ENCODE measurements around the gene TAGAP. TPM values are rescaled to one million over a fixed set of nuclear protein-coding genes. Genes with fewer than 3 reads are reported as not detected.

TAGAP gene
- total RNA-seq, 1 experiment from 2014 or later: 0.30 TPM

DNA sequence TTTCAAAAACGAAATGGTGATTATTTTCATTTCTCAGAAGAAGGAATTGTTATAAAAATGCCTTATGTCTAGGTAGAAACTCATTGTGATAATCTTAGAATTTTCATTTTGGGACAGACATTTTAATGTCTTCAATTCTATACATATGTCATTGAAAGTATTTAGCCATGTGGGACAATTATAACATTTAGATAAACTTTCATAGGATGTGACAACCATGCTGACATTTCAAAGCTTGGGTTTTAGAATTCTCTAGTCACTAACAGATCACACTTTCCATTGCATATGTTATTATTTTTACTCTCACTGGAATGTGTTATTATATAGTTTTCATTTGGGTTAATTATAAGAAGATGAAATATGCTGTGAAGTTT, 4.9 kb downstream of the TAGAP start:
- no peak overlapping the region for H3K9ac ChIP-seq (ENCODE audit: low read length)
- TF ChIP-seq, protein P1, sequence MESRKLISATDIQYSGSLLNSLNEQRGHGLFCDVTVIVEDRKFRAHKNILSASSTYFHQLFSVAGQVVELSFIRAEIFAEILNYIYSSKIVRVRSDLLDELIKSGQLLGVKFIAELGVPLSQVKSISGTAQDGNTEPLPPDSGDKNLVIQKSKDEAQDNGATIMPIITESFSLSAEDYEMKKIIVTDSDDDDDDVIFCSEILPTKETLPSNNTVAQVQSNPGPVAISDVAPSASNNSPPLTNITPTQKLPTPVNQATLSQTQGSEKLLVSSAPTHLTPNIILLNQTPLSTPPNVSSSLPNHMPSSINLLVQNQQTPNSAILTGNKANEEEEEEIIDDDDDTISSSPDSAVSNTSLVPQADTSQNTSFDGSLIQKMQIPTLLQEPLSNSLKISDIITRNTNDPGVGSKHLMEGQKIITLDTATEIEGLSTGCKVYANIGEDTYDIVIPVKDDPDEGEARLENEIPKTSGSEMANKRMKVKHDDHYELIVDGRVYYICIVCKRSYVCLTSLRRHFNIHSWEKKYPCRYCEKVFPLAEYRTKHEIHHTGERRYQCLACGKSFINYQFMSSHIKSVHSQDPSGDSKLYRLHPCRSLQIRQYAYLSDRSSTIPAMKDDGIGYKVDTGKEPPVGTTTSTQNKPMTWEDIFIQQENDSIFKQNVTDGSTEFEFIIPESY (IDR thresholded peaks at IDR 0.05; ENCODE audit: extremely low read depth, insufficient replicate concordance, low read length): no peak
- TF ChIP-seq, protein P2, sequence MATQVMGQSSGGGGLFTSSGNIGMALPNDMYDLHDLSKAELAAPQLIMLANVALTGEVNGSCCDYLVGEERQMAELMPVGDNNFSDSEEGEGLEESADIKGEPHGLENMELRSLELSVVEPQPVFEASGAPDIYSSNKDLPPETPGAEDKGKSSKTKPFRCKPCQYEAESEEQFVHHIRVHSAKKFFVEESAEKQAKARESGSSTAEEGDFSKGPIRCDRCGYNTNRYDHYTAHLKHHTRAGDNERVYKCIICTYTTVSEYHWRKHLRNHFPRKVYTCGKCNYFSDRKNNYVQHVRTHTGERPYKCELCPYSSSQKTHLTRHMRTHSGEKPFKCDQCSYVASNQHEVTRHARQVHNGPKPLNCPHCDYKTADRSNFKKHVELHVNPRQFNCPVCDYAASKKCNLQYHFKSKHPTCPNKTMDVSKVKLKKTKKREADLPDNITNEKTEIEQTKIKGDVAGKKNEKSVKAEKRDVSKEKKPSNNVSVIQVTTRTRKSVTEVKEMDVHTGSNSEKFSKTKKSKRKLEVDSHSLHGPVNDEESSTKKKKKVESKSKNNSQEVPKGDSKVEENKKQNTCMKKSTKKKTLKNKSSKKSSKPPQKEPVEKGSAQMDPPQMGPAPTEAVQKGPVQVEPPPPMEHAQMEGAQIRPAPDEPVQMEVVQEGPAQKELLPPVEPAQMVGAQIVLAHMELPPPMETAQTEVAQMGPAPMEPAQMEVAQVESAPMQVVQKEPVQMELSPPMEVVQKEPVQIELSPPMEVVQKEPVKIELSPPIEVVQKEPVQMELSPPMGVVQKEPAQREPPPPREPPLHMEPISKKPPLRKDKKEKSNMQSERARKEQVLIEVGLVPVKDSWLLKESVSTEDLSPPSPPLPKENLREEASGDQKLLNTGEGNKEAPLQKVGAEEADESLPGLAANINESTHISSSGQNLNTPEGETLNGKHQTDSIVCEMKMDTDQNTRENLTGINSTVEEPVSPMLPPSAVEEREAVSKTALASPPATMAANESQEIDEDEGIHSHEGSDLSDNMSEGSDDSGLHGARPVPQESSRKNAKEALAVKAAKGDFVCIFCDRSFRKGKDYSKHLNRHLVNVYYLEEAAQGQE (IDR thresholded peaks at IDR 0.05; ENCODE audit: low read depth): no peak
- TF ChIP-seq CEBPB (IDR thresholded peaks at IDR 0.05; ENCODE audit: low read depth) (no peak), EZH2 (IDR thresholded peaks at IDR 0.05) (no peak), ZNF274 (IDR thresholded peaks at IDR 0.05; ENCODE audit: low read depth, low read length) (no peak)
- peaks cover 0 to 11% of the 10 kb centered on the region in 2 experiments; a peak in 2 of 4 replicates for H3K4me1 ChIP-seq (ENCODE audit: control insufficient read depth in 1 of 2, insufficient read depth in 2 of 2, low read length in 2 of 2)
- no peaks in the 10 kb centered on the region for H3K36me3 ChIP-seq (ENCODE audit: control insufficient read depth in 1 of 2, insufficient read depth in 2 of 2, low read length in 2 of 2)
- intact Hi-C loops (cut with micrococcal nuclease): no loop called here
- no peak overlapping the region for H2AFZ ChIP-seq (ENCODE audit: low read depth, low read length, poor library complexity, severe bottlenecking)
- H3K27ac ChIP-seq (ENCODE audit: low read depth, low read length): no peak overlapping the region
- ATAC-seq: no peak
- DNase-seq (ENCODE audit: low read depth, low spot score): no peak
- no peaks in the 10 kb centered on the region for H3K27me3 ChIP-seq (ENCODE audit: insufficient read depth, low read length)
- H3K9me3 ChIP-seq (ENCODE audit: control insufficient read depth in 1 of 2, insufficient read depth in 1 of 2, low read depth in 1 of 2, low read length in 2 of 2): no peaks in the 10 kb centered on the region
- no peaks in the 10 kb centered on the region for H4K20me1 ChIP-seq (ENCODE audit: insufficient read depth)
- H3K9me2 ChIP-seq (ENCODE audit: insufficient read depth): no peaks in the 10 kb centered on the region
- H3K4me2 ChIP-seq (ENCODE audit: low read length): no peak overlapping the region
- BruUV-seq (replicated peaks): no TSS peak
- RAD21 ChIA-PET (ENCODE audit: low non-redundant PET in 1 of 2, low total read pairs in 2 of 2, uncharacterized antibody in 2 of 2, unreplicated experiment in 2 of 2): no interaction called here
- CTCF ChIA-PET: interaction anchor here (1.5 kb wide), 1 partner anchor 95 kb away, joined by 4 read pairs; no protein-coding TSS in a partner anchor
- H3K79me2 ChIP-seq (ENCODE audit: insufficient read depth, low read length): no peaks in the 10 kb centered on the region
- POLR2A ChIA-PET: interaction anchor here (0.7 kb wide), 1 partner anchor 168 kb away, joined by 3 read pairs; no protein-coding TSS in a partner anchor
- no peak overlapping the region for H3K4me3 ChIP-seq (replicated peaks in 1 of 2; ENCODE audit: low read depth in 1 of 2, low read length in 2 of 2)

All from HCT116 (cell line).